Measurements from ENCODE around the gene ULK3. TPM values are rescaled to one million over a fixed set of nuclear protein-coding genes. Genes with fewer than 3 reads are reported as not detected.

Gene ULK3
- total RNA-seq, 1 experiment from 2014 or later = 48.4 TPM

- H3K27ac ChIP-seq (ENCODE audit: low read depth, low read length) = peak within 1 kb of the TSS; percentile 71
Observed at GRCh38 chr15:74873036-74873755, 30.2 kb upstream of the ULK3 start, which contains the start of gene SCAMP2. SCAMP2 (minus strand) TSS chr15:74873365; CDS start chr15:74873255, 110 bp downstream.

GRCh38 chr15:74872702-74873035 lies 29.7 kb upstream of the ULK3 start:
- Histone ChIP-seq H3K36me3 (ENCODE audit: control insufficient read depth in 1 of 2, insufficient read depth in 2 of 2, low read length in 2 of 2) (peaks cover 0 to 8% of the 10 kb centered on the region in 2 experiments; a peak in 1 of 4 replicates), H3K27ac (ENCODE audit: low read depth, low read length) (peak overlapping the region; percentile 71), H3K4me1 (ENCODE audit: control insufficient read depth in 1 of 2, insufficient read depth in 2 of 2, low read length in 2 of 2) (peaks cover 0 to 31% of the 10 kb centered on the region in 2 experiments; a peak in 2 of 4 replicates), H3K9me2 (ENCODE audit: insufficient read depth) (no peaks in the 10 kb centered on the region), H4K20me1 (ENCODE audit: insufficient read depth) (no peaks in the 10 kb centered on the region), H3K9ac (ENCODE audit: low read length) (peak overlapping the region; percentile 83), H3K27me3 (ENCODE audit: insufficient read depth, low read length) (no peaks in the 10 kb centered on the region), H3K4me2 (ENCODE audit: low read length) (peak overlapping the region; percentile 98), H3K4me3 (replicated peaks in 1 of 2; ENCODE audit: low read depth in 1 of 2, low read length in 2 of 2) (peak overlapping the region; percentile 84 to 89), H3K9me3 (ENCODE audit: control insufficient read depth in 1 of 2, insufficient read depth in 1 of 2, low read depth in 1 of 2, low read length in 2 of 2) (no peaks in the 10 kb centered on the region), H3K79me2 (ENCODE audit: insufficient read depth, low read length) (peaks cover 51% of the 10 kb centered on the region), H2AFZ (ENCODE audit: low read depth, low read length, poor library complexity, severe bottlenecking) (no peak overlapping the region)
- ChIA-PET RAD21 (ENCODE audit: low non-redundant PET in 1 of 2, low total read pairs in 2 of 2, uncharacterized antibody in 2 of 2, unreplicated experiment in 2 of 2) (no interaction called here), POLR2A (no interaction called here), CTCF (interaction anchor here (1.0 kb wide), 1 partner anchor 29 kb away, joined by 4 read pairs; no protein-coding TSS in a partner anchor)
- peak; percentile 4 for ATAC-seq
- BruUV-seq (replicated peaks) = TSS peak; percentile 55
- no peak for DNase-seq (ENCODE audit: low read depth, low spot score)
- intact Hi-C loops (cut with micrococcal nuclease) = loop anchor here (2.0 kb wide), 1 partner anchor 30 kb away; the partner anchor contains the start of gene ULK3
- no peak for TF ChIP-seq SIN3A (IDR thresholded peaks at IDR 0.05; ENCODE audit: low read depth)
- no peak for TF ChIP-seq CBX3 (IDR thresholded peaks at IDR 0.05; ENCODE audit: low read depth)
- TF ChIP-seq TCF7L2 (IDR thresholded peaks at IDR 0.05; ENCODE audit: borderline replicate concordance, extremely low read depth, insufficient read depth, insufficient read length) = no peak
- no peak for TF ChIP-seq SRF (IDR thresholded peaks at IDR 0.05; ENCODE audit: low read depth)
- TF ChIP-seq POLR2A (IDR thresholded peaks at IDR 0.05; ENCODE audit: borderline replicate concordance, extremely low read depth, insufficient read depth, insufficient read length) = no peak
- no peak for TF ChIP-seq YY1 (IDR thresholded peaks at IDR 0.05; ENCODE audit: extremely low read depth, insufficient replicate concordance, low read depth, low read length)
- TF ChIP-seq MAX (IDR thresholded peaks at IDR 0.05) = no peak
- TF ChIP-seq EZH2 (IDR thresholded peaks at IDR 0.05) = no peak
- no peak for TF ChIP-seq REST (IDR thresholded peaks at IDR 0.05; ENCODE audit: low read depth)
- no peak for TF ChIP-seq RAD21 (IDR thresholded peaks at IDR 0.05; ENCODE audit: low read depth)

More at GRCh38 chr15:74873036-74873755, 30.2 kb upstream of the ULK3 start, which contains the start of gene SCAMP2:
- TSS peak; percentile 87 for BruUV-seq (replicated peaks)
- H3K4me2 ChIP-seq (ENCODE audit: low read length) = peak within 1 kb of the TSS; percentile 98
- DNase-seq (ENCODE audit: low read depth, low spot score) (peak; percentile 91), ATAC-seq (peak; percentile 98)
- ChIA-PET RAD21 (ENCODE audit: low non-redundant PET in 1 of 2, low total read pairs in 2 of 2, uncharacterized antibody in 2 of 2, unreplicated experiment in 2 of 2) (no interaction called here), CTCF (interaction anchor here (1.0 kb wide), 1 partner anchor 28 kb away, joined by 4 read pairs; no protein-coding TSS in a partner anchor), POLR2A (no interaction called here)
- H3K4me1 ChIP-seq (ENCODE audit: control insufficient read depth in 1 of 2, insufficient read depth in 2 of 2, low read length in 2 of 2) = peaks cover 0 to 26% of the 10 kb centered on the region in 2 experiments; a peak in 2 of 4 replicates
- peaks cover 46% of the 10 kb centered on the region for H3K79me2 ChIP-seq (ENCODE audit: insufficient read depth, low read length)
- no peaks in the 10 kb centered on the region for H3K9me2 ChIP-seq (ENCODE audit: insufficient read depth)
- no peaks in the 10 kb centered on the region for H4K20me1 ChIP-seq (ENCODE audit: insufficient read depth)
- no peaks in the 10 kb centered on the region for H3K9me3 ChIP-seq (ENCODE audit: control insufficient read depth in 1 of 2, insufficient read depth in 1 of 2, low read depth in 1 of 2, low read length in 2 of 2)
- peak within 1 kb of the TSS; percentile 84 to 89 for H3K4me3 ChIP-seq (replicated peaks in 1 of 2; ENCODE audit: low read depth in 1 of 2, low read length in 2 of 2)
- no peak for TF ChIP-seq ZNF274 (IDR thresholded peaks at IDR 0.05; ENCODE audit: low read depth, low read length)
- TF ChIP-seq SIN3A (IDR thresholded peaks at IDR 0.05; ENCODE audit: low read depth) = peak; percentile 37; the same call in 1 of the 2 replicates
- TF ChIP-seq YY1 (IDR thresholded peaks at IDR 0.05; ENCODE audit: extremely low read depth, insufficient replicate concordance, low read depth, low read length) = no peak
- peak; percentile 82 for TF ChIP-seq SP1 (IDR thresholded peaks at IDR 0.05; ENCODE audit: low read depth)
- peak; percentile 20; the same call in 1 of the 2 replicates for TF ChIP-seq FOSL1 (IDR thresholded peaks at IDR 0.05; ENCODE audit: low read depth)
- peak; percentile 92 for TF ChIP-seq POLR2AphosphoS5 (IDR thresholded peaks at IDR 0.05; ENCODE audit: low read depth, low read length)
- peak; percentile 93 for TF ChIP-seq ELF1 (IDR thresholded peaks at IDR 0.05; ENCODE audit: borderline replicate concordance, low read depth)
- TF ChIP-seq POLR2A (IDR thresholded peaks at IDR 0.05; ENCODE audit: borderline replicate concordance, extremely low read depth, insufficient read depth, insufficient read length) = peak; percentile 74
- peak; percentile 87 for TF ChIP-seq ZFX (IDR thresholded peaks at IDR 0.05)
- H3K27me3 ChIP-seq (ENCODE audit: insufficient read depth, low read length) = no peaks in the 10 kb centered on the region
- intact Hi-C loops (cut with micrococcal nuclease) = loop anchor here (2.0 kb wide), 1 partner anchor 30 kb away; the partner anchor contains the start of gene ULK3
- H3K9ac ChIP-seq (ENCODE audit: low read length) = peak within 1 kb of the TSS; percentile 83
- H2AFZ ChIP-seq (ENCODE audit: low read depth, low read length, poor library complexity, severe bottlenecking) = peak within 1 kb of the TSS; percentile 71
- peaks cover 0 to 5% of the 10 kb centered on the region in 2 experiments; a peak in 1 of 4 replicates for H3K36me3 ChIP-seq (ENCODE audit: control insufficient read depth in 1 of 2, insufficient read depth in 2 of 2, low read length in 2 of 2)
